Measurements from ENCODE around the gene SAMHD1. TPM values are rescaled to one million over a fixed set of nuclear protein-coding genes. Genes with fewer than 3 reads are reported as not detected.

SAMHD1 gene
- total RNA-seq (2014; rRNA removed; shearing (Covaris generic)), result 10.6 and 11.9 TPM in 2 replicates

GRCh38 chr20:36951198-36951978 lies at the start of gene SAMHD1:
TSS of gene SAMHD1 (minus strand) at chr20:36951708. CDS start at chr20:36951643, 65 bp downstream.

DNA sequence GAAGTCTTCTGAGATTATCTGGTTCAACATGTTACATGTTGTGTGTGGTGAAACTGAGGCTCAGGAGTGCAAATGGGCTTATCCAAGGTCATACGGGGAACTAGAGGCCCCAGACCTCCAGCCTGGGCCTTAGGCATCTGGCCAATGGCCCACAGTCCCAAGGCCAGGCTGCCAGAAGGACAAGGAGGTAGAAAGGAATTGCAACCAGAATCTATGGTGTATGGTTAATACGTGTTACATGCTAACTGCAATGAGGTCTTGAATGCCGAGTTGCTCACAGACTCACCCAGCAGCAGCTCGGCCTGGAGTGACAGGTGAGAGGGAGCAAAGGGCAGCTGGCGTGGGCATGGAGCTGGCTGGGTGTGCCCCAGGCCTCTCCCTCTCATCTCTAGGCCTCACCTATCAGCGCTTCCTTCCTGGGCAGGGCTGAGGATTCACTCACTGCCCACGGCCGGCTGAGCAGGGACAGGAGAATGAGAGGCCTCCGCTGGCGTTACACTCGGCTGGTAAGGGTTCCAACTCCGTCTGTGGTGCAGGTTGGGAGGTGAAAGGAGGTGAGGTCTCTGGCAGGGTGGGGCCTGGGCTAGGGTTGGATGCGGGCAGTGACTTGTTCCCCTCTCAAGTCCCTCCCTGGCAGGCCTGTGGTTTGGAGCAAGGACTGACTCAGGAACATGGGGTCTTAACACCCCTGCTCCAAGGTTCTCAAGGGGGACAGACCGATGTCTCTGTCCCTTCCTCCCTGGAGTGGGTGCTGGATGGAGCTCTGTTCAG lies 75.6 kb downstream of the SAMHD1 start, which contains the start of gene TLDC2:
TSS of gene TLDC2 (plus strand) at position 437 of the 771 bp plus-strand sequence. CDS start at position 474, 37 bp downstream.

Other genes starting within 250 kb of the SAMHD1 start
- 12.0 and 12.9 TPM in 2 replicates for gene NDRG3, start 205.6 kb downstream of the SAMHD1 start, total RNA-seq (2014; rRNA removed; shearing (Covaris generic))
- 33.7 and 38.7 TPM in 2 replicates for gene DSN1, start 177.9 kb downstream of the SAMHD1 start, total RNA-seq (2014; rRNA removed; shearing (Covaris generic))
- gene TLDC2, start 75.6 kb downstream of the SAMHD1 start, total RNA-seq (2014; rRNA removed; shearing (Covaris generic)), result not detected in 2 replicates
- gene RBL1, start 144.3 kb upstream of the SAMHD1 start, total RNA-seq (2014; rRNA removed; shearing (Covaris generic)), result 16.1 and 27.2 TPM in 2 replicates
- gene RPN2, start 227.6 kb upstream of the SAMHD1 start, total RNA-seq (2014; rRNA removed; shearing (Covaris generic)), result 195 and 217 TPM in 2 replicates
- 0.08 and 2.8 TPM in 2 replicates for gene MROH8, start 227.8 kb upstream of the SAMHD1 start, total RNA-seq (2014; rRNA removed; shearing (Covaris generic))

Data from A375 (cell line).